HepG2 (cell line): Measurements from ENCODE around the gene SP3. TPM values are rescaled to one million over a fixed set of nuclear protein-coding genes. Genes with fewer than 3 reads are reported as not detected.

Experiments used
- ATAC-seq: fragments of 200-7000 bp; cut with Tn5 transposase; 3 replicates; pipeline ENCODE4 v1.9.1; 2020; ENCODE audit warnings: mild to moderate bottlenecking, moderate library complexity
- BruUV-seq: library from RNA; stranded (reverse); fragments of 400-500 nt; replicated peaks from 2 replicates; lab custom pipeline; 2021; lab: Mats Ljungman, UMichigan
- CTCF ChIA-PET: fragments of 300-600 bp; formaldehyde crosslinking; extraction: SDS; loops from one replicate; lab custom pipeline; 2021; ENCODE audit warnings: low total read pairs, inconsistent platforms, low intra/inter-chr PET ratio; lab: Yijun Ruan, JAX
- POLR2A ChIA-PET: fragments of 350-600 bp; sonication (Branson Sonifier 250); formaldehyde crosslinking; loops from one replicate; lab custom pipeline; 2020; ENCODE audit warnings: antibody characterized with exemption, inconsistent platforms; lab: Yijun Ruan, JAX
- DNase-seq: peaks from one replicate; pipeline ENCODE4 v3.0.0-alpha.2; 2015; ENCODE audit warnings: low spot score
- FAIRE-seq: peaks from 3 replicates; lab custom pipeline; 2011; peaks lifted over from hg19 to GRCh38; lab: Jason Lieb, UNC
- H2AFZ ChIP-seq: one replicate; pipeline ENCODE4 v1.6.1; 2011; ENCODE audit warnings: low read length, inconsistent platforms
- H3K27ac ChIP-seq: fragments of 300-600 bp; 3 replicates; pipeline ENCODE4 v1.8.0; 2011; ENCODE audit warnings: mixed run types, mild to moderate bottlenecking, mixed read lengths, low read length, inconsistent platforms; ENCODE audit not compliant: insufficient read depth; ENCODE audit errors: extremely low read length
- H3K27me3 ChIP-seq, 2 experiments: fragments of 200-600 bp in 1 of 2; 2 replicates in 1 of 2; 3 replicates in 1 of 2; pipeline versions ENCODE4 v1.6.0 to v1.8.0; 2011; ENCODE audit warnings: low read length in 2 of 2, mild to moderate bottlenecking in 2 of 2, moderate library complexity in 2 of 2, inconsistent platforms in 1 of 2; ENCODE audit not compliant: insufficient read depth in 2 of 2, control insufficient read depth in 1 of 2
- H3K36me3 ChIP-seq, 2 experiments: fragments of 200-600 bp in 1 of 2; replicated peaks in 1 of 2; 2 replicates in 1 of 2; 3 replicates in 1 of 2; pipeline versions ENCODE4 v1.5.1 to v1.8.0; 2011; ENCODE audit warnings: low read length in 2 of 2, inconsistent platforms in 1 of 2; ENCODE audit not compliant: insufficient read depth in 2 of 2, control insufficient read depth in 1 of 2
- H3K4me1 ChIP-seq: 2 replicates; pipeline ENCODE4 v1.5.1; 2012; ENCODE audit warnings: low read length, inconsistent platforms; ENCODE audit not compliant: insufficient read depth
- H3K4me2 ChIP-seq: 2 replicates; pipeline ENCODE4 v1.6.0; 2011; ENCODE audit warnings: low read depth, low read length, inconsistent platforms
- H3K4me3 ChIP-seq, 3 experiments: fragments of 200-600 bp in 1 of 3; sonication (generic), shearing (Covaris generic) in 1 of 3; replicated peaks in 1 of 3; 2 replicates each; pipeline ENCODE4 v1.5.1; 2011 to 2016; ENCODE audit warnings: low read length in 3 of 3, inconsistent platforms in 2 of 3, low read depth in 2 of 3, mild to moderate bottlenecking in 2 of 3, control low read depth in 1 of 3, mixed read lengths in 1 of 3; ENCODE audit not compliant: insufficient read depth in 1 of 3
- H3K79me2 ChIP-seq: one replicate; pipeline ENCODE4 v1.6.1; 2011; ENCODE audit warnings: low read length, inconsistent platforms; ENCODE audit not compliant: insufficient read depth
- H3K9ac ChIP-seq: 2 replicates; pipeline ENCODE4 v1.6.0; 2011; ENCODE audit warnings: mild to moderate bottlenecking, low read depth, low read length, inconsistent platforms; ENCODE audit not compliant: insufficient read depth
- H3K9me3 ChIP-seq: 2 replicates; pipeline ENCODE4 v1.5.1; 2012; ENCODE audit warnings: mild to moderate bottlenecking, low read length
- H4K20me1 ChIP-seq: 2 replicates; pipeline ENCODE4 v1.6.0; 2011; ENCODE audit warnings: inconsistent platforms, mild to moderate bottlenecking, low read length, moderate library complexity; ENCODE audit not compliant: insufficient read depth
- ATF7 ChIP-seq, 2 experiments: fragments of 450-650 bp in 1 of 2; sonication (generic) in 1 of 2; formaldehyde crosslinking in 1 of 2; IDR thresholded peaks; 2 replicates each; pipeline versions ENCODE4 v1.4.0 to v1.6.1; 2016 to 2020; ENCODE audit warnings: antibody characterized with exemption in 1 of 2, mild to moderate bottlenecking in 1 of 2, missing genetic modification reagents in 1 of 2
- ATM ChIP-seq: fragments of 450-650 bp; IDR thresholded peaks from 2 replicates; pipeline ENCODE4 v1.7.1; 2017; ENCODE audit warnings: mild to moderate bottlenecking, borderline replicate concordance
- EHMT2 ChIP-seq: fragments of 200-600 bp; sonication (generic); IDR thresholded peaks from 2 replicates; pipeline ENCODE4 v1.7.0; 2017; ENCODE audit warnings: antibody characterized with exemption, low read depth, low read length, borderline replicate concordance
- GPN1 ChIP-seq: sonication (generic); formaldehyde crosslinking; IDR thresholded peaks from 2 replicates; pipeline ENCODE4 v1.5.1; 2020; ENCODE audit warnings: missing genetic modification reagents, borderline replicate concordance
- HMGA1 ChIP-seq: sonication (generic); formaldehyde crosslinking; conservative IDR thresholded peaks from 2 replicates; pipeline ENCODE4 v1.4.0; 2020; ENCODE audit warnings: missing genetic modification reagents
- JUN ChIP-seq: sonication (generic); formaldehyde crosslinking; IDR thresholded peaks from 2 replicates; pipeline ENCODE4 v1.4.0; 2020; ENCODE audit warnings: mild to moderate bottlenecking, missing genetic modification reagents
- PRPF4 ChIP-seq: fragments of 200-400 bp; formaldehyde crosslinking; IDR thresholded peaks from 2 replicates; pipeline ENCODE4 v1.6.1; 2016; ENCODE audit warnings: low read length, low read depth; ENCODE audit not compliant: poor library complexity, severe bottlenecking
- SIX1 ChIP-seq: sonication (generic); formaldehyde crosslinking; IDR thresholded peaks from 2 replicates; pipeline ENCODE4 v1.4.0; 2020; ENCODE audit warnings: missing genetic modification reagents, borderline replicate concordance
- TOE1 ChIP-seq: sonication (generic); formaldehyde crosslinking; IDR thresholded peaks from 2 replicates; pipeline ENCODE4 v1.4.0; 2020; ENCODE audit warnings: mild to moderate bottlenecking, missing genetic modification reagents
- ZMAT3 ChIP-seq: sonication (generic); formaldehyde crosslinking; conservative IDR thresholded peaks from 2 replicates; pipeline ENCODE4 v1.7.0; 2021; ENCODE audit warnings: missing genetic modification reagents
- ZNF30 ChIP-seq: sonication (generic); formaldehyde crosslinking; IDR thresholded peaks from 2 replicates; pipeline ENCODE4 v1.5.0; 2020; ENCODE audit warnings: mild to moderate bottlenecking, missing genetic modification reagents
- ZNF570 ChIP-seq: sonication (generic); formaldehyde crosslinking; IDR thresholded peaks from 2 replicates; pipeline ENCODE4 v1.4.0; 2020; ENCODE audit warnings: mild to moderate bottlenecking, missing genetic modification reagents, borderline replicate concordance
- WGBS: methylation state at CpG from one replicate; pipeline ENCODE4 v1.1.6; 2017; ENCODE audit warnings: low lambda C conversion rate; 5-methylcytosine and 5-hydroxymethylcytosine counted together
- in situ Hi-C: cut with HindIII; loops from 2 replicates; pipeline ENCODE4 v1.10.0; 2017; ENCODE audit warnings: low pct_unique_long_range_greater_than_20kb; ENCODE audit not compliant: extremely low pct_ligation_motif_present
- intact Hi-C: fragments of 100-400 bp; cut with micrococcal nuclease; formaldehyde crosslinking; loops from one replicate; pipeline ENCODE4 v1.10.0; 2022; ENCODE audit not compliant: unreplicated experiment
- polyA plus RNA-seq, 8 experiments: library from polyadenylated mRNA; depleted of rRNA in 3 of 8; stranded (reverse) in 7 of 8; unstranded in 1 of 8; fragments of >200 nt; fragmentation: Illumina TruSeq in 4 of 8; extraction: Trizol in 4 of 8; gene quantifications; 2 replicates each; pipeline versions ENCODE4 v1.2.1 to v1.2.3, GENCODE V29; 2011 to 2016; ENCODE audit warnings: low read depth in 4 of 8, missing spikeins in 1 of 8, mixed read lengths in 1 of 8; ENCODE audit not compliant: insufficient read depth in 1 of 8
- total RNA-seq, 5 experiments: library from RNA; depleted of rRNA; stranded (reverse); fragments of >200 nt; fragmentation: Illumina TruSeq; extraction: Trizol; gene quantifications; 2 replicates each; pipeline ENCODE4 v1.2.3, GENCODE V29; 2016; ENCODE audit warnings: low read depth in 1 of 5
- TF ChIP-seq, protein P1 (sequence below): sonication (generic); formaldehyde crosslinking; IDR thresholded peaks from 2 replicates; pipeline ENCODE4 v1.4.0; 2020; ENCODE audit warnings: mild to moderate bottlenecking, missing genetic modification reagents
- TF ChIP-seq, protein P2 (sequence below): sonication (generic); formaldehyde crosslinking; IDR thresholded peaks from 2 replicates; pipeline ENCODE4 v1.8.0; 2023; ENCODE audit warnings: mild to moderate bottlenecking, missing genetic modification reagents
- TF ChIP-seq, protein P3 (sequence below): sonication (generic); formaldehyde crosslinking; IDR thresholded peaks from 2 replicates; pipeline ENCODE4; 2020; ENCODE audit warnings: missing genetic modification reagents, mild to moderate bottlenecking, borderline replicate concordance

SP3 gene
- total and polyA plus RNA-seq, 2 of the 13 experiments (the other 11 are each of a cell fraction or from before 2014, with no cell fraction given): 57.3 to 132 TPM

DNA sequence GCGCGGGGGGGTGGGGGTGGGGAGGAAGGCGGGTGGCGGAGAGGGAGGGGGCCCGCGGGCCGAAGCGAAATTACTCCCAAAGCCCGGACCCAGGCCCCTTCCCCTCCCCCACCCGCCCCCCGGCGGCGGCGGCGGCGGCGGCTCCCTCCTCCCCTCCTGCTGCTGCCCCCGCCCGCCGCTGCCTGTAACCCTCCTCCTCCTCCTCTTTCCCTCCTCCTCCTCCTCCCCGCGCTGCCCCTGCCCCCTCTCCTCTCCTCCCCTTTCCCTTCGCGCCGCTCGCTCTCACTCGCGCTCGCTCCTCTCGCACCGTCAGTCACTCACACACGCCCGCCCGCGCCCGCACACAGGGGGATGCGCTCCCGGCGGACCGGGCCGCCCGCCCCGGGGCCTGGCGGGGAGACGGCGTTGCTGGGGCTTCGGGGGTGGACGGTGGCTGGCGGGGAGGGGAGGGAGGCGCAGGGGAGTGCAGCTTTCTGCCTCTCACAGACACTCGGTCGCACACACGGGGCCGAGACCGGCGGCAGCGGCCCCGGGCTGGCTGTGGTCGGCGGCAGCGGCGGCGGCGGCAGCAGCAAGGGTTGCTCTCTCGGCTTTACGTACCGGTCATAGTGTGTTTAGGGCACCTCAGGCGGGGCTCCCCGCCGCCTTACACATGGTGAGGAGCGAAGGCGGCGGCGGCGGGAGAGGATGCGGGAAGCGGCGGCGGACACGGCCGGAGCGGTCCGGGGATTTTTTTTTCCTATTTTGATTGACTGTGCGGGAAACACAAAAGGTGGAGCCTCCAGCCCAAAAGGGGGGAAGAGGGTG, 405 bp downstream of the SP3 start:
- H3K4me1 ChIP-seq: peaks cover 49% of the 10 kb centered on the region
- no peaks in the 10 kb centered on the region for H3K9me3 ChIP-seq
- intact Hi-C loops (loop anchor here (5.0 kb wide), 4 partner anchors 38 to 378 kb away; no protein-coding TSS in a partner anchor), in situ Hi-C loops (no loop called here)
- peak overlapping the region; percentile 95 for H3K27ac ChIP-seq
- peaks cover 52% of the 10 kb centered on the region for H3K79me2 ChIP-seq
- no peak for FAIRE-seq
- peak overlapping the region; percentile 97 for H3K9ac ChIP-seq
- ChIA-PET CTCF (no interaction called here), POLR2A (interaction anchor here (0.9 to 1.4 kb wide), 4 partner anchors 21 to 284 kb away, joined by 3 to 4 read pairs (median 3); partner anchors contain the start of gene OLA1)
- H3K36me3 ChIP-seq: no peaks in the 10 kb centered on the region
- no peaks in the 10 kb centered on the region; a peak in 1 of 5 replicates for H3K27me3 ChIP-seq
- BruUV-seq: no TSS peak
- WGBS: under 1% methylated on average over 54 of the region's 84 CpGs
- H2AFZ ChIP-seq: no peak overlapping the region
- peak overlapping the region; percentile 85 to 99 (median 98) for H3K4me3 ChIP-seq
- peak; percentile 54 for ATAC-seq
- peak; percentile 81 for DNase-seq
- peak overlapping the region; percentile 52 for H3K4me2 ChIP-seq
- H4K20me1 ChIP-seq: peaks cover 28% of the 10 kb centered on the region
- no peak for TF ChIP-seq JUN
- TF ChIP-seq PRPF4: no peak
- TF ChIP-seq HMGA1 (CRISPR knock-in tag): no peak
- TF ChIP-seq, protein P1, sequence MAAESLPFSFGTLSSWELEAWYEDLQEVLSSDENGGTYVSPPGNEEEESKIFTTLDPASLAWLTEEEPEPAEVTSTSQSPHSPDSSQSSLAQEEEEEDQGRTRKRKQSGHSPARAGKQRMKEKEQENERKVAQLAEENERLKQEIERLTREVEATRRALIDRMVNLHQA: no peak
- no peak for TF ChIP-seq ZNF30 (CRISPR knock-in tag)
- TF ChIP-seq ZMAT3 (CRISPR knock-in tag): no peak
- TF ChIP-seq SIX1 (CRISPR knock-in tag): no peak
- TF ChIP-seq ATF7 (IDR thresholded peaks at IDR 0.05): no peak
- TF ChIP-seq ATF7 (CRISPR knock-in tag; IDR thresholded peaks at IDR 0.05): no peak
- TF ChIP-seq EHMT2: no peak
- TF ChIP-seq ATM: no peak
- TF ChIP-seq, protein P2, sequence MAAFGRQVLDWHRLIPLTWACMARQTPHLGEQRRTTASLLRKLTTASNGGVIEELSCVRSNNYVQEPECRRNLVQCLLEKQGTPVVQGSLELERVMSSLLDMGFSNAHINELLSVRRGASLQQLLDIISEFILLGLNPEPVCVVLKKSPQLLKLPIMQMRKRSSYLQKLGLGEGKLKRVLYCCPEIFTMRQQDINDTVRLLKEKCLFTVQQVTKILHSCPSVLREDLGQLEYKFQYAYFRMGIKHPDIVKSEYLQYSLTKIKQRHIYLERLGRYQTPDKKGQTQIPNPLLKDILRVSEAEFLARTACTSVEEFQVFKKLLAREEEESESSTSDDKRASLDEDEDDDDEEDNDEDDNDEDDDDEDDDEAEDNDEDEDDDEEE (CRISPR knock-in tag): no peak
- TF ChIP-seq TOE1 (CRISPR knock-in tag): 0 out of 2 replicates have a peak, but pooled peaks have one; percentile 5
- TF ChIP-seq, protein P3, sequence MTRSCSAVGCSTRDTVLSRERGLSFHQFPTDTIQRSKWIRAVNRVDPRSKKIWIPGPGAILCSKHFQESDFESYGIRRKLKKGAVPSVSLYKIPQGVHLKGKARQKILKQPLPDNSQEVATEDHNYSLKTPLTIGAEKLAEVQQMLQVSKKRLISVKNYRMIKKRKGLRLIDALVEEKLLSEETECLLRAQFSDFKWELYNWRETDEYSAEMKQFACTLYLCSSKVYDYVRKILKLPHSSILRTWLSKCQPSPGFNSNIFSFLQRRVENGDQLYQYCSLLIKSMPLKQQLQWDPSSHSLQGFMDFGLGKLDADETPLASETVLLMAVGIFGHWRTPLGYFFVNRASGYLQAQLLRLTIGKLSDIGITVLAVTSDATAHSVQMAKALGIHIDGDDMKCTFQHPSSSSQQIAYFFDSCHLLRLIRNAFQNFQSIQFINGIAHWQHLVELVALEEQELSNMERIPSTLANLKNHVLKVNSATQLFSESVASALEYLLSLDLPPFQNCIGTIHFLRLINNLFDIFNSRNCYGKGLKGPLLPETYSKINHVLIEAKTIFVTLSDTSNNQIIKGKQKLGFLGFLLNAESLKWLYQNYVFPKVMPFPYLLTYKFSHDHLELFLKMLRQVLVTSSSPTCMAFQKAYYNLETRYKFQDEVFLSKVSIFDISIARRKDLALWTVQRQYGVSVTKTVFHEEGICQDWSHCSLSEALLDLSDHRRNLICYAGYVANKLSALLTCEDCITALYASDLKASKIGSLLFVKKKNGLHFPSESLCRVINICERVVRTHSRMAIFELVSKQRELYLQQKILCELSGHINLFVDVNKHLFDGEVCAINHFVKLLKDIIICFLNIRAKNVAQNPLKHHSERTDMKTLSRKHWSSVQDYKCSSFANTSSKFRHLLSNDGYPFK: no peak
- TF ChIP-seq GPN1 (CRISPR knock-in tag): no peak; the same call in 1 of the 2 replicates
- TF ChIP-seq ZNF570 (CRISPR knock-in tag): 0 out of 2 replicates have a peak, but pooled peaks have one; percentile 20
